ENCODE data around the gene CPPED1.

DNA sequence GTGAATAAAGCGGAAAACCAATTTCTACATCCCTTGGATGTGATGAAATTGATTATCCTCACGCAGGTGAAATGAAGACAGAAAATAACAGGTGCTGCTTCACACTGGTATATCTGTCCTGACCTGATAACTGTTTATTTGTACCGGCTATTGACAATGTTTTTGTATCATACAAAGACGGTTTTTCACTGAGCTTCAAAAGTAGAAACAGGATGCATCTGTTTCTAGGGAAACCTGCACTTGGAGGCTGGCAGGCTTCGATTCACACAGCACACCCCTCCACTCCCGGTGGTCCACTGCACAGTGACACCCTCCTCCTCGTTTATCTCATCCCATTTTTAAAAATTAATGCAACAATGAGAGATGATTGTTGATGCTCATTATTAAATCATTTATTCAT lies 104.5 kb downstream of the CPPED1 start:
- TF ChIP-seq, protein P1, sequence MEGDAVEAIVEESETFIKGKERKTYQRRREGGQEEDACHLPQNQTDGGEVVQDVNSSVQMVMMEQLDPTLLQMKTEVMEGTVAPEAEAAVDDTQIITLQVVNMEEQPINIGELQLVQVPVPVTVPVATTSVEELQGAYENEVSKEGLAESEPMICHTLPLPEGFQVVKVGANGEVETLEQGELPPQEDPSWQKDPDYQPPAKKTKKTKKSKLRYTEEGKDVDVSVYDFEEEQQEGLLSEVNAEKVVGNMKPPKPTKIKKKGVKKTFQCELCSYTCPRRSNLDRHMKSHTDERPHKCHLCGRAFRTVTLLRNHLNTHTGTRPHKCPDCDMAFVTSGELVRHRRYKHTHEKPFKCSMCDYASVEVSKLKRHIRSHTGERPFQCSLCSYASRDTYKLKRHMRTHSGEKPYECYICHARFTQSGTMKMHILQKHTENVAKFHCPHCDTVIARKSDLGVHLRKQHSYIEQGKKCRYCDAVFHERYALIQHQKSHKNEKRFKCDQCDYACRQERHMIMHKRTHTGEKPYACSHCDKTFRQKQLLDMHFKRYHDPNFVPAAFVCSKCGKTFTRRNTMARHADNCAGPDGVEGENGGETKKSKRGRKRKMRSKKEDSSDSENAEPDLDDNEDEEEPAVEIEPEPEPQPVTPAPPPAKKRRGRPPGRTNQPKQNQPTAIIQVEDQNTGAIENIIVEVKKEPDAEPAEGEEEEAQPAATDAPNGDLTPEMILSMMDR (IDR thresholded peaks at IDR 0.05) = no peak
- no peak for TF ChIP-seq ZFX (IDR thresholded peaks at IDR 0.05; ENCODE audit: borderline replicate concordance)
